OCI-M2 (cell line): ENCODE results near the gene PSRC1.
"Not testable (repeated sequence)": the region's sequence is repeated elsewhere in the genome, so short reads cannot be mapped to it uniquely, and the experiment has no call there.

Source experiments
- DNase-seq: peaks from one replicate; lab custom pipeline; 2025; ENCODE audit not compliant: unreplicated experiment; lab: John Stamatoyannopoulos, UW

Gene PSRC1

GRCh38 chr1:109282952-109283747 is at the start of gene PSRC1:
TSS of gene PSRC1 (minus strand) at chr1:109283145.
- peak; percentile 52 for DNase-seq

- DNase-seq = no peak
Observed at GRCh38 chr1:109331113-109331512, 48.2 kb upstream of the PSRC1 start.

- DNase-seq = no peak
Observed at GRCh38 chr1:109327285-109327684, 44.3 kb upstream of the PSRC1 start.

GRCh38 chr1:109322974-109323373 is 40.0 kb upstream of the PSRC1 start:
- no peak for DNase-seq

GRCh38 chr1:109319114-109319513 is 36.2 kb upstream of the PSRC1 start:
- no peak for DNase-seq

GRCh38 chr1:109316506-109316905 is 33.6 kb upstream of the PSRC1 start:
- DNase-seq = no peak

- no peak for DNase-seq
Observed at GRCh38 chr1:109315288-109315687, 32.3 kb upstream of the PSRC1 start.

GRCh38 chr1:109314795-109315194 is 31.9 kb upstream of the PSRC1 start:
- DNase-seq = no peak

GRCh38 chr1:109312978-109313775 is 30.2 kb upstream of the PSRC1 start:
- no peak for DNase-seq

GRCh38 chr1:109312246-109312645 is 29.3 kb upstream of the PSRC1 start:
- DNase-seq = no peak

GRCh38 chr1:109309347-109309746 is 26.4 kb upstream of the PSRC1 start:
- DNase-seq = no peak

GRCh38 chr1:109307274-109308021 is 24.5 kb upstream of the PSRC1 start:
- DNase-seq = peak; percentile 62

GRCh38 chr1:109306832-109307273 is 23.9 kb upstream of the PSRC1 start, which contains the start of gene MYBPHL:
TSS of gene MYBPHL (minus strand) at chr1:109307011. CDS start at chr1:109306991, 20 bp downstream.
- DNase-seq = no peak

GRCh38 chr1:109305991-109306390 is 23.0 kb upstream of the PSRC1 start:
- not testable (repeated sequence) for DNase-seq

- no peak for DNase-seq
Observed at GRCh38 chr1:109304226-109304920, 21.4 kb upstream of the PSRC1 start.

- DNase-seq = no peak
Observed at GRCh38 chr1:109301874-109302273, 18.9 kb upstream of the PSRC1 start.

GRCh38 chr1:109300650-109301151 is 17.8 kb upstream of the PSRC1 start:
- no peak for DNase-seq

GRCh38 chr1:109299558-109300343 is 16.8 kb upstream of the PSRC1 start:
- no peak for DNase-seq

GRCh38 chr1:109298666-109299557 is 16.0 kb upstream of the PSRC1 start:
- DNase-seq = no peak
